Esophagus squamous epithelium (tissue), 5 donors: ENCODE data around the gene COBLL1. TPM values are rescaled to one million over a fixed set of nuclear protein-coding genes. Genes with fewer than 3 reads are reported as not detected.

Experiments
- DNase-seq: peaks from one replicate; lab custom pipeline; 2025; lab: John Stamatoyannopoulos, UW
- H3K27ac ChIP-seq, 4 donors: fragments of 200-600 bp; sonication (generic); one replicate each; pipeline ENCODE4 v1.5.1; 2016 to 2019; ENCODE audit warnings: mild to moderate bottlenecking in 1 of 4
- H3K27me3 ChIP-seq, 4 donors: fragments of 200-600 bp; sonication (generic); 1 replicate in 3 of 4; 2 replicates in 1 of 4; pipeline versions ENCODE4 v1.5.1 to v1.6.0; 2017 to 2021; ENCODE audit warnings: antibody characterized with exemption in 1 of 4
- H3K36me3 ChIP-seq, 3 donors: fragments of 200-600 bp; sonication (generic); one replicate each; pipeline ENCODE4 v1.5.1; 2016 to 2019
- H3K4me1 ChIP-seq, 3 donors: fragments of 200-600 bp; sonication (generic); one replicate each; pipeline ENCODE4 v1.5.1; 2017 to 2019
- H3K4me3 ChIP-seq, 4 donors: fragments of 200-600 bp; sonication (generic); 1 replicate in 3 of 4; 2 replicates in 1 of 4; pipeline ENCODE4 v1.5.1; 2016 to 2019; ENCODE audit warnings: mild to moderate bottlenecking in 2 of 4, moderate library complexity in 1 of 4
- H3K9me3 ChIP-seq, 3 donors: fragments of 200-600 bp; sonication (generic); one replicate each; pipeline ENCODE4 v1.5.1; 2016 to 2019
- POLR2A ChIP-seq, 4 donors: fragments of 450-650 bp; IDR thresholded peaks; one replicate each; pipeline ENCODE4 v1.6.1; 2017; ENCODE audit warnings: antibody characterized with exemption in 4 of 4, mild to moderate bottlenecking in 4 of 4, moderate library complexity in 3 of 4
- WGBS, 2 donors: methylation state at CpG; one replicate each; pipeline ENCODE4 v1.1.5; 2018; 5-methylcytosine and 5-hydroxymethylcytosine counted together
- intact Hi-C: fragments of 100-400 bp; cut with DNase I; formaldehyde crosslinking; loops from one replicate; pipeline ENCODE4 v1.15.0; 2022
- total RNA-seq, 4 donors: library from RNA; depleted of rRNA; stranded (reverse); fragments of >200 nt; gene quantifications; one replicate each; pipeline ENCODE4 v1.1.0, GENCODE V29; 2016
- TF ChIP-seq, protein P1 (sequence below), 6 experiments: fragments of 450-650 bp in 4 of 6; fragments of 200-600 bp in 2 of 6; sonication (generic) in 2 of 6; IDR thresholded peaks; one replicate each; pipeline ENCODE4 v1.5.1; 2016 to 2019; ENCODE audit warnings: antibody characterized with exemption in 6 of 6, mild to moderate bottlenecking in 4 of 6, moderate library complexity in 4 of 6
- donor health status: DM: yes; HTN: yes; CAD: no.

Gene COBLL1
- total RNA-seq, 4 donors from 2014 or later: 35.4 to 88.9 (median 71.4) TPM

DNA sequence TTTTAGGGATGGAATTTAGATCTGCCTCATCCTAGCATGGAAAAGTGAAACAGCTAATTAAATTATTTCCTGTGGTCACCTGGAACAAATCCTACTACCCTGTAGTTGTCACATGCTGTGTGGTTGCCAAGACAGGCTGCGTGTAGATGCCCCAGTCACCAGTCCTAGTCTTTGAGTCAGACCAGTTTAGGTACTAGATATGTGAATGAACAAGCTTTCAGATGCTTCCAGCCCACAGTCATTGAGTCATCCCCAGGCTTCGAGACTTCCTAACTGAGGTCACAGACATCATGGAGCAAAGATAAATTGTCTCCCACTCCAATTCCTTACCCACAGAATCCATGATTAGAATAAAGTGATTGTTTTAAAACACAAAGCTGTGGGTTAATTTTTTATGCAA lies 184.5 kb downstream of the COBLL1 start:
- peaks cover 0 to 5% (median 0%) of the 10 kb centered on the region in 3 donors for H3K9me3 ChIP-seq
- H3K4me1 ChIP-seq: peaks cover 0 to 4% (median 0%) of the 10 kb centered on the region in 3 donors
- WGBS, 2 donors: 23 to 50% methylated on average over 2 of the region's 2 CpGs
- intact Hi-C loops: no loop called here
- H3K27ac ChIP-seq: no peak overlapping the region
- peaks cover 0 to 12% (median 0%) of the 10 kb centered on the region in 3 donors for H3K36me3 ChIP-seq
- H3K4me3 ChIP-seq: no peak overlapping the region
- no peaks in the 10 kb centered on the region for H3K27me3 ChIP-seq
- no peak for TF ChIP-seq POLR2A (IDR thresholded peaks at IDR 0.05)
- TF ChIP-seq, protein P1, sequence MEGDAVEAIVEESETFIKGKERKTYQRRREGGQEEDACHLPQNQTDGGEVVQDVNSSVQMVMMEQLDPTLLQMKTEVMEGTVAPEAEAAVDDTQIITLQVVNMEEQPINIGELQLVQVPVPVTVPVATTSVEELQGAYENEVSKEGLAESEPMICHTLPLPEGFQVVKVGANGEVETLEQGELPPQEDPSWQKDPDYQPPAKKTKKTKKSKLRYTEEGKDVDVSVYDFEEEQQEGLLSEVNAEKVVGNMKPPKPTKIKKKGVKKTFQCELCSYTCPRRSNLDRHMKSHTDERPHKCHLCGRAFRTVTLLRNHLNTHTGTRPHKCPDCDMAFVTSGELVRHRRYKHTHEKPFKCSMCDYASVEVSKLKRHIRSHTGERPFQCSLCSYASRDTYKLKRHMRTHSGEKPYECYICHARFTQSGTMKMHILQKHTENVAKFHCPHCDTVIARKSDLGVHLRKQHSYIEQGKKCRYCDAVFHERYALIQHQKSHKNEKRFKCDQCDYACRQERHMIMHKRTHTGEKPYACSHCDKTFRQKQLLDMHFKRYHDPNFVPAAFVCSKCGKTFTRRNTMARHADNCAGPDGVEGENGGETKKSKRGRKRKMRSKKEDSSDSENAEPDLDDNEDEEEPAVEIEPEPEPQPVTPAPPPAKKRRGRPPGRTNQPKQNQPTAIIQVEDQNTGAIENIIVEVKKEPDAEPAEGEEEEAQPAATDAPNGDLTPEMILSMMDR (IDR thresholded peaks at IDR 0.05): no peak
- no peak for DNase-seq

DNA sequence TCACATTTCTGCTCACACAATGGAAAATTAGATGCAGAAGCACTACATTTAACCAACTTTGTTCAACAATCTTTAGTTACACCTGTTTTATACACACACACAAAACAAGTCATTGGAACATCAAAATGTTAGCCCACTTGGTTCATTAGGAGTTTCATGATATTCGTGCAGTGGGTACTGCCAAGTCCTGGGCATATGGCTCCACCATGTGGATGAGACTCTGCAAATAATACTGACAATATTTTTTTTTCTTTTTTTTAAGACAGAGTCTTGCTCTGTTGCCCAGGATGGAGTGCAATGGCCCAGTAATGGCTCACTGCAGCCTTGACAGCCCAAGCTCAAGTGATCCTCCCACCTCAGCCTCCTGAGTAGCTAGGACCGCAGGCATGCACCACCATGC lies 185.9 kb downstream of the COBLL1 start:
- Histone ChIP-seq H3K36me3 (peaks cover 0 to 12% (median 0%) of the 10 kb centered on the region in 3 donors), H3K27ac (no peak overlapping the region), H3K4me1 (peaks cover 0 to 4% (median 0%) of the 10 kb centered on the region in 3 donors), H3K9me3 (peaks cover 0 to 14% (median 0%) of the 10 kb centered on the region in 3 donors), H3K27me3 (no peaks in the 10 kb centered on the region), H3K4me3 (no peak overlapping the region)
- DNase-seq: no peak
- no peak for TF ChIP-seq POLR2A (IDR thresholded peaks at IDR 0.05)
- TF ChIP-seq, protein P1 (IDR thresholded peaks at IDR 0.05): no peak
- intact Hi-C loops: no loop called here
- WGBS, 2 donors: 79 to 90% methylated on average over 2 of the region's 2 CpGs

DNA sequence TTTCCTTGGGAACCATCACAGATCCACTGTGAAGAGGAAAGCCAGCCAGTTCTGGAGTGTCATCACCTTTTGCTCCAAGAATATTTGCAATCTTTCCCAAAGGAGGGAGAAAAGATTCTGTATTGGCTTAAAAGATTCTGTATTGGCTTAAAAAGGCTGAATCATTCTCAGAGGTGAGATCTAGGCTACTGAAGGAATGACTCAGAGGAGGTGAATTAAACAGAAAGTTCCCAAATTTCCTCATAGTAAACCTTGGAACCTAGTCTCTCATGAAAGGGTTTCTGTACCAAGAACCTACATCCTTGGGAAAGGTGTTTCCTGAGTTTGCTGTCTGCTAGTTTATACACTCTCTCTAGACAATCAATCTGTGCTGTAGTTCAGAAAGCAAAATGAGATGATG lies 186.3 kb downstream of the COBLL1 start:
- Histone ChIP-seq H3K9me3 (peaks cover 0 to 17% (median 0%) of the 10 kb centered on the region in 3 donors), H3K4me3 (no peak overlapping the region), H3K27me3 (no peaks in the 10 kb centered on the region), H3K4me1 (peaks cover 0 to 4% (median 0%) of the 10 kb centered on the region in 3 donors), H3K36me3 (peaks cover 0 to 12% (median 0%) of the 10 kb centered on the region in 3 donors), H3K27ac (no peak overlapping the region)
- DNase-seq: no peak
- intact Hi-C loops: no loop called here
- TF ChIP-seq, protein P1 (IDR thresholded peaks at IDR 0.05): no peak
- TF ChIP-seq POLR2A (IDR thresholded peaks at IDR 0.05): no peak

DNA sequence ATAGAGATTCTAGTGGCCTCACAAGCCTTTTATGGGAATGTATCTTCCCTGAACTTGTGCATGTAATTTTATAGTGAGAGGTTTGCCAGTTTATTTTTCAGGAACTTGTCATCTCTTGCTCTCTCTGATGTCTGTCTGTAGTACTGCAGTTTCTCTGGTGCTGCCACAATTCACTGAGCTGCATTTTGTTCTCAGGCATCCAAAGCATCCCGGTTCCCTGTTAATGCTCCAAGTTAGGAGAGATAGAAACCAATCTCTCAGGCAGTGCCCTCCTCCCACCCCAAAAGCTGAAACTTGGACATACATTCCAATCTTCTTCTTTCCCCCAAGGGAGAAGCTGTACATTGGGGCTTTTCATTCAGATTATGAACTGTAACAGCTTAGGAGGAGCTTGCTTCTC lies 190.3 kb downstream of the COBLL1 start:
- no peak overlapping the region for H3K4me3 ChIP-seq
- H3K36me3 ChIP-seq: no peaks in the 10 kb centered on the region
- intact Hi-C loops: no loop called here
- no peak for DNase-seq
- H3K9me3 ChIP-seq: peaks cover 0 to 43% (median 8%) of the 10 kb centered on the region in 3 donors
- H3K4me1 ChIP-seq: peaks cover 0 to 4% (median 0%) of the 10 kb centered on the region in 3 donors
- TF ChIP-seq POLR2A (IDR thresholded peaks at IDR 0.05): no peak
- TF ChIP-seq, protein P1 (IDR thresholded peaks at IDR 0.05): no peak
- no peak overlapping the region for H3K27ac ChIP-seq
- H3K27me3 ChIP-seq: no peaks in the 10 kb centered on the region
- 50 to 69% methylated on average over 1 of the region's 1 CpG for WGBS, 2 donors

DNA sequence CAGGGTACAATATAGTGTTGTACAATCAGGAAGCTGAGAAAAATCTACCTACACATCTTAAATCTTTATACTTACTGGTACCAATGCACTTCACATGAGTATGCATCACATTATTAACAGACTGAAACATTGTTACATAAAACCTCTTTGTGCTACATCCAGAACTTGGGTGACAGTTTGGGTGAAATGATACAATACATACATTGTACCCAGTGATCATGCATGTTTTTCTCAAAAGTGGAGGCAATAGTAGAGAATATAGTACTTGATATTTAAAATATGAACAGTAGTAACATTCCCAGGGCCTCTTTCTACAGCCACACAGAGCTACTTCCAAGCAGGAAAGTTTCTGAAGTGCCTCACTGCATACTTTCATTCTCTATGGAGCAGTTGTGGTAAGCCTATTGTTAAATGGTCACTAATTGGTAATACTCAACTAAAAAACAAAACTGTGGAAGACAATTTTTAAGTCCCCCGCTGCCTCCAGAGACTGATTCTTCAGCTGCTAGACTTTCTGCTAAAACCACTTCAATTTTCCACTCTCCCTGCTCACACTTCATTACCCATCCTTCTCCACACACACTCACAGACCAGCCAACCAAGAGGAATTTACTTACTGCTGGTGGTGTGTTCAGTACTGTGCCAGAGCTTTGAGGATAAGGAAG lies 197.5 kb downstream of the COBLL1 start:
- Histone ChIP-seq H3K27me3 (no peaks in the 10 kb centered on the region), H3K9me3 (peaks cover 0 to 15% (median 5%) of the 10 kb centered on the region in 3 donors), H3K4me1 (no peaks in the 10 kb centered on the region), H3K4me3 (no peak overlapping the region), H3K36me3 (no peaks in the 10 kb centered on the region), H3K27ac (no peak overlapping the region)
- TF ChIP-seq, protein P1 (IDR thresholded peaks at IDR 0.05): no peak
- no peak for TF ChIP-seq POLR2A (IDR thresholded peaks at IDR 0.05)
- no peak for DNase-seq
- WGBS, 2 donors: 95 to 100% methylated on average over 1 of the region's 1 CpG
- intact Hi-C loops: no loop called here
